WTC11 (cell line): ENCODE data around the gene OAS1.
A peak's percentile ranks its signal among the peaks of the same experiment; 100 is the strongest.

ENCODE experiments used
- ESRRA ChIP-seq: sonication (generic); formaldehyde crosslinking; IDR thresholded peaks from 2 replicates; pipeline ENCODE4 v1.8.1; 2022; ENCODE audit warnings: mild to moderate bottlenecking, missing genetic modification reagents, borderline replicate concordance
- JUN ChIP-seq: sonication (generic); formaldehyde crosslinking; IDR thresholded peaks from 2 replicates; pipeline ENCODE4 v1.8.0; 2023; ENCODE audit warnings: mild to moderate bottlenecking, missing genetic modification reagents
- KAT7 ChIP-seq: sonication (generic); formaldehyde crosslinking; IDR thresholded peaks from 2 replicates; pipeline ENCODE4 v1.8.1; 2023; ENCODE audit warnings: missing genetic modification reagents, mild to moderate bottlenecking, borderline replicate concordance
- MXD4 ChIP-seq: fragments of 250-450 bp; sonication (Bioruptor Pico); IDR thresholded peaks from 2 replicates; pipeline ENCODE4 v1.8.0; 2021; ENCODE audit warnings: mild to moderate bottlenecking, moderate library complexity, borderline replicate concordance
- MYBL2 ChIP-seq: sonication (generic); formaldehyde crosslinking; IDR thresholded peaks from 2 replicates; pipeline ENCODE4 v1.8.1; 2023; ENCODE audit warnings: mild to moderate bottlenecking, moderate library complexity, missing genetic modification reagents
- RORB ChIP-seq: fragments of 250-450 bp; sonication (Bioruptor Pico); IDR thresholded peaks from 2 replicates; pipeline ENCODE4 v1.9.0; 2021; ENCODE audit warnings: mild to moderate bottlenecking
- TEAD4 ChIP-seq: sonication (generic); formaldehyde crosslinking; IDR thresholded peaks from 2 replicates; pipeline ENCODE4 v1.8.0; 2022; ENCODE audit warnings: mild to moderate bottlenecking, missing genetic modification reagents
- TF ChIP-seq, protein P1 (sequence below): fragments of 200-600 bp; IDR thresholded peaks from 2 replicates; pipeline ENCODE4 v1.8.0; 2022; ENCODE audit warnings: antibody characterized with exemption
- TF ChIP-seq, protein P2 (sequence below): sonication (generic); formaldehyde crosslinking; IDR thresholded peaks from 2 replicates; pipeline ENCODE4 v1.8.0; 2022; ENCODE audit warnings: mild to moderate bottlenecking, missing genetic modification reagents
- TF ChIP-seq, protein P3 (sequence below): sonication (generic); formaldehyde crosslinking; IDR thresholded peaks from 2 replicates; pipeline ENCODE4 v1.8.1; 2022; ENCODE audit warnings: low read depth, missing genetic modification reagents, borderline replicate concordance
- TF ChIP-seq, protein P4 (sequence below): sonication (generic); formaldehyde crosslinking; IDR thresholded peaks from 2 replicates; pipeline ENCODE4 v1.8.0; 2022; ENCODE audit warnings: mild to moderate bottlenecking, missing genetic modification reagents
- TF ChIP-seq, protein P5 (sequence below): sonication (generic); formaldehyde crosslinking; IDR thresholded peaks from 2 replicates; pipeline ENCODE4 v1.8.0; 2022; ENCODE audit warnings: mild to moderate bottlenecking, missing genetic modification reagents
- TF ChIP-seq, protein P6 (sequence below): sonication (generic); formaldehyde crosslinking; IDR thresholded peaks from 2 replicates; pipeline ENCODE4 v1.8.1; 2023; ENCODE audit warnings: mild to moderate bottlenecking, moderate library complexity, missing genetic modification reagents

DNA sequence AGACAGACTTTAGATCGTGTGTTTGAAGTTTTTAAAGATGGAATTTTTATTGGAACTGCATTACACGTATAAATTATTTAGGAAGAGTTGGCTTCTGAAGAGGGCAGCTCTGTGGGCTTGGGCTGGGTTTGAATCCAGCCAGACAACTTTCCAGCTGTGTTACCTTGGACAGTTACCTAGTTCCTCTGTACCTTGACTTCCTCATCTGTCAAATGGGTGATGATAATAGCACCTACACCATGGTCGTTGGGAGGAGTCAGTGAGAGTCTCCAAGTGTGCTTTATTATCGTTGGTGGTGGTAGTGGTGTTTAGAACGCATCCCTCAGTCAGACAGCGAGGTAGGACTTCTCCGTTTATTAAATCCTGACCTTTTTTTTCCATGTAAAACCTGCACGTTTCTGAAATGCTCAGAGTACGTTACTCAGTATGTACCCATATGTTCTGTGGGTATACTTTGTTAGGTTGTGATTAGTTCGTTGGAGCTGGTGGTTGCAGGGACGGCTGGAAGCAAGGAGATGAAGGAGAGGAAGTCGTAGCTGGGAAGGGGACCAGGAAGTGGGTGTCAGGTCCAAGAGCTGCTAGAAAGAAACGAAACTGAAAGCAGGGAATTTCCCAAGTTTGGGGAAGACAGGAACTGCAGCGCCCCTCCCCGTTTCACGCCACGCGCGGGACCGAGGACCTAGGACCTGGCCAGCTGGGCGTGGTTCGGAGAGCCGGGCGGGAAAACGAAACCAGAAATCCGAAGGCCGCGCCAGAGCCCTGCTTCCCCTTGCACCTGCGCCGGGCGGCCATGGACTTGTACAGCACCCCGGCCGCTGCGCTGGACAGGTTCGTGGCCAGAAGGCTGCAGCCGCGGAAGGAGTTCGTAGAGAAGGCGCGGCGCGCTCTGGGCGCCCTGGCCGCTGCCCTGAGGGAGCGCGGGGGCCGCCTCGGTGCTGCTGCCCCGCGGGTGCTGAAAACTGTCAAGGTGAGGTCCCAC, 31.3 kb downstream of the OAS1 start, which contains the start of gene OAS3:
- TF ChIP-seq, protein P1, sequence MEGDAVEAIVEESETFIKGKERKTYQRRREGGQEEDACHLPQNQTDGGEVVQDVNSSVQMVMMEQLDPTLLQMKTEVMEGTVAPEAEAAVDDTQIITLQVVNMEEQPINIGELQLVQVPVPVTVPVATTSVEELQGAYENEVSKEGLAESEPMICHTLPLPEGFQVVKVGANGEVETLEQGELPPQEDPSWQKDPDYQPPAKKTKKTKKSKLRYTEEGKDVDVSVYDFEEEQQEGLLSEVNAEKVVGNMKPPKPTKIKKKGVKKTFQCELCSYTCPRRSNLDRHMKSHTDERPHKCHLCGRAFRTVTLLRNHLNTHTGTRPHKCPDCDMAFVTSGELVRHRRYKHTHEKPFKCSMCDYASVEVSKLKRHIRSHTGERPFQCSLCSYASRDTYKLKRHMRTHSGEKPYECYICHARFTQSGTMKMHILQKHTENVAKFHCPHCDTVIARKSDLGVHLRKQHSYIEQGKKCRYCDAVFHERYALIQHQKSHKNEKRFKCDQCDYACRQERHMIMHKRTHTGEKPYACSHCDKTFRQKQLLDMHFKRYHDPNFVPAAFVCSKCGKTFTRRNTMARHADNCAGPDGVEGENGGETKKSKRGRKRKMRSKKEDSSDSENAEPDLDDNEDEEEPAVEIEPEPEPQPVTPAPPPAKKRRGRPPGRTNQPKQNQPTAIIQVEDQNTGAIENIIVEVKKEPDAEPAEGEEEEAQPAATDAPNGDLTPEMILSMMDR, result no peak
- no peak for TF ChIP-seq JUN
- TF ChIP-seq, protein P2, sequence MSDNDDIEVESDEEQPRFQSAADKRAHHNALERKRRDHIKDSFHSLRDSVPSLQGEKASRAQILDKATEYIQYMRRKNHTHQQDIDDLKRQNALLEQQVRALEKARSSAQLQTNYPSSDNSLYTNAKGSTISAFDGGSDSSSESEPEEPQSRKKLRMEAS (CRISPR knock-in tag), result no peak
- no peak for TF ChIP-seq TEAD4 (CRISPR knock-in tag)
- TF ChIP-seq RORB (CRISPR knock-in tag), result no peak
- TF ChIP-seq, protein P3, sequence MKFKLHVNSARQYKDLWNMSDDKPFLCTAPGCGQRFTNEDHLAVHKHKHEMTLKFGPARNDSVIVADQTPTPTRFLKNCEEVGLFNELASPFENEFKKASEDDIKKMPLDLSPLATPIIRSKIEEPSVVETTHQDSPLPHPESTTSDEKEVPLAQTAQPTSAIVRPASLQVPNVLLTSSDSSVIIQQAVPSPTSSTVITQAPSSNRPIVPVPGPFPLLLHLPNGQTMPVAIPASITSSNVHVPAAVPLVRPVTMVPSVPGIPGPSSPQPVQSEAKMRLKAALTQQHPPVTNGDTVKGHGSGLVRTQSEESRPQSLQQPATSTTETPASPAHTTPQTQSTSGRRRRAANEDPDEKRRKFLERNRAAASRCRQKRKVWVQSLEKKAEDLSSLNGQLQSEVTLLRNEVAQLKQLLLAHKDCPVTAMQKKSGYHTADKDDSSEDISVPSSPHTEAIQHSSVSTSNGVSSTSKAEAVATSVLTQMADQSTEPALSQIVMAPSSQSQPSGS, result no peak
- TF ChIP-seq KAT7, result no peak
- TF ChIP-seq, protein P4, sequence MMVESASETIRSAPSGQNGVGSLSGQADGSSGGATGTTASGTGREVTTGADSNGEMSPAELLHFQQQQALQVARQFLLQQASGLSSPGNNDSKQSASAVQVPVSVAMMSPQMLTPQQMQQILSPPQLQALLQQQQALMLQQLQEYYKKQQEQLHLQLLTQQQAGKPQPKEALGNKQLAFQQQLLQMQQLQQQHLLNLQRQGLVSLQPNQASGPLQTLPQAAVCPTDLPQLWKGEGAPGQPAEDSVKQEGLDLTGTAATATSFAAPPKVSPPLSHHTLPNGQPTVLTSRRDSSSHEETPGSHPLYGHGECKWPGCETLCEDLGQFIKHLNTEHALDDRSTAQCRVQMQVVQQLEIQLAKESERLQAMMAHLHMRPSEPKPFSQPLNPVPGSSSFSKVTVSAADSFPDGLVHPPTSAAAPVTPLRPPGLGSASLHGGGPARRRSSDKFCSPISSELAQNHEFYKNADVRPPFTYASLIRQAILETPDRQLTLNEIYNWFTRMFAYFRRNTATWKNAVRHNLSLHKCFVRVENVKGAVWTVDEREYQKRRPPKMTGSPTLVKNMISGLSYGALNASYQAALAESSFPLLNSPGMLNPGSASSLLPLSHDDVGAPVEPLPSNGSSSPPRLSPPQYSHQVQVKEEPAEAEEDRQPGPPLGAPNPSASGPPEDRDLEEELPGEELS (CRISPR knock-in tag), result no peak
- no peak for TF ChIP-seq ESRRA (CRISPR knock-in tag)
- TF ChIP-seq MXD4, result no peak
- TF ChIP-seq, protein P5, sequence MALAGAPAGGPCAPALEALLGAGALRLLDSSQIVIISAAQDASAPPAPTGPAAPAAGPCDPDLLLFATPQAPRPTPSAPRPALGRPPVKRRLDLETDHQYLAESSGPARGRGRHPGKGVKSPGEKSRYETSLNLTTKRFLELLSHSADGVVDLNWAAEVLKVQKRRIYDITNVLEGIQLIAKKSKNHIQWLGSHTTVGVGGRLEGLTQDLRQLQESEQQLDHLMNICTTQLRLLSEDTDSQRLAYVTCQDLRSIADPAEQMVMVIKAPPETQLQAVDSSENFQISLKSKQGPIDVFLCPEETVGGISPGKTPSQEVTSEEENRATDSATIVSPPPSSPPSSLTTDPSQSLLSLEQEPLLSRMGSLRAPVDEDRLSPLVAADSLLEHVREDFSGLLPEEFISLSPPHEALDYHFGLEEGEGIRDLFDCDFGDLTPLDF (CRISPR knock-in tag), result peak; percentile 18; the same call in 1 of the 2 replicates
- TF ChIP-seq, protein P6, sequence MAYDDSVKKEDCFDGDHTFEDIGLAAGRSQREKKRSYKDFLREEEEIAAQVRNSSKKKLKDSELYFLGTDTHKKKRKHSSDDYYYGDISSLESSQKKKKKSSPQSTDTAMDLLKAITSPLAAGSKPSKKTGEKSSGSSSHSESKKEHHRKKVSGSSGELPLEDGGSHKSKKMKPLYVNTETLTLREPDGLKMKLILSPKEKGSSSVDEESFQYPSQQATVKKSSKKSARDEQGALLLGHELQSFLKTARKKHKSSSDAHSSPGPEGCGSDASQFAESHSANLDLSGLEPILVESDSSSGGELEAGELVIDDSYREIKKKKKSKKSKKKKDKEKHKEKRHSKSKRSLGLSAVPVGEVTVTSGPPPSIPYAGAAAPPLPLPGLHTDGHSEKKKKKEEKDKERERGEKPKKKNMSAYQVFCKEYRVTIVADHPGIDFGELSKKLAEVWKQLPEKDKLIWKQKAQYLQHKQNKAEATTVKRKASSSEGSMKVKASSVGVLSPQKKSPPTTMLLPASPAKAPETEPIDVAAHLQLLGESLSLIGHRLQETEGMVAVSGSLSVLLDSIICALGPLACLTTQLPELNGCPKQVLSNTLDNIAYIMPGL, result no peak
- no peak for TF ChIP-seq MYBL2 (CRISPR knock-in tag)
